NCI-H1930 (cell line): ENCODE measurements around the gene ZBTB46.
"Not testable (repeated sequence)": the region's sequence is repeated elsewhere in the genome, so short reads cannot be mapped to it uniquely, and the experiment has no call there.

Experiments
- DNase-seq, 2 experiments: peaks; one replicate each; lab custom pipeline; 2025; lab: John Stamatoyannopoulos, UW

Gene ZBTB46

GRCh38 chr20:63787302-63787701, 43.8 kb downstream of the ZBTB46 start:
- no peak for DNase-seq

GRCh38 chr20:63785691-63786131, 45.4 kb downstream of the ZBTB46 start:
- no peak for DNase-seq

- no peak for DNase-seq
Measured at GRCh38 chr20:63783970-63784369, 47.1 kb downstream of the ZBTB46 start.

DNA sequence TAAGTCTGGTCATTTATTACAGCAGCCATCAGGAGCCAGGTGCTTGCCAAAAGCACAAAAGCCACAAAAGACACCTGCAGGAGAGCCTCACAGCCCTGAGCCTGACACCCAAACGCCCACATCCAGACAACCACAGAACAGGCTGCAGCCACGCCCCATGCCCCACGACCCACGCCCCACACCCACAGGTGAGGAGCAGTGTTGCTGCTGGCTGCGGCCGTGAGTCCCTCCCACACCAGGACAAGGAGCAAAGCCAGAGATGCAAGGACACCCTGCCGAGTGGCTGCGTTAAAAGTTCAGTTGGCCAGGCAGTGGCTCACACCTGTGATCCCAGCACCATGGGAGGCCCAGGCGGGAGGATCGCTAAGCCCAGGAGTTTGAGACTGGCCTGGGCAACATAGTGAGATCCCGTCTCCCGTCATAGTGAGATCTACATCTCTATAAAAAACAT, 48.5 kb downstream of the ZBTB46 start:
- no peak for DNase-seq

GRCh38 chr20:63782051-63782471, 49.0 kb downstream of the ZBTB46 start:
- DNase-seq: no peak

DNA sequence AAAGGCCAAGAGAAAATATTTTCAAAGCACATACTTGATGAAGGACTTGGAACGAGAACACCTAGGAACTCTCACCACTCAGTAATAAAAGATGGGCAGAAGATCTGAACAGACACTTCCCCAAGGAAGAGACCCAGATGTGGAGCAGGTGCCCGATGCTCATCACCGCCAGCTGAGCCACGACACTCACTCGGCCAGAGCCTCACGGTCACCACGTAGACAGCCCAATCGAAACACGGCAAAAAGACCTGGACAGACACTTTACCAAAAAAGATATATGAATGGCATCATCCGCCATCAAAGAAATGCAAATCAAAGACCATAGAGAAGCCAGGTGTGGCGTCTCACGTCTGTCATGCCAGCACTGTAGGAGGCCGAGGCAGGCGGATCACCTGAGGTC, 49.9 kb downstream of the ZBTB46 start:
- no peak for DNase-seq

GRCh38 chr20:63778857-63779256, 52.2 kb downstream of the ZBTB46 start:
- no peak for DNase-seq

DNA sequence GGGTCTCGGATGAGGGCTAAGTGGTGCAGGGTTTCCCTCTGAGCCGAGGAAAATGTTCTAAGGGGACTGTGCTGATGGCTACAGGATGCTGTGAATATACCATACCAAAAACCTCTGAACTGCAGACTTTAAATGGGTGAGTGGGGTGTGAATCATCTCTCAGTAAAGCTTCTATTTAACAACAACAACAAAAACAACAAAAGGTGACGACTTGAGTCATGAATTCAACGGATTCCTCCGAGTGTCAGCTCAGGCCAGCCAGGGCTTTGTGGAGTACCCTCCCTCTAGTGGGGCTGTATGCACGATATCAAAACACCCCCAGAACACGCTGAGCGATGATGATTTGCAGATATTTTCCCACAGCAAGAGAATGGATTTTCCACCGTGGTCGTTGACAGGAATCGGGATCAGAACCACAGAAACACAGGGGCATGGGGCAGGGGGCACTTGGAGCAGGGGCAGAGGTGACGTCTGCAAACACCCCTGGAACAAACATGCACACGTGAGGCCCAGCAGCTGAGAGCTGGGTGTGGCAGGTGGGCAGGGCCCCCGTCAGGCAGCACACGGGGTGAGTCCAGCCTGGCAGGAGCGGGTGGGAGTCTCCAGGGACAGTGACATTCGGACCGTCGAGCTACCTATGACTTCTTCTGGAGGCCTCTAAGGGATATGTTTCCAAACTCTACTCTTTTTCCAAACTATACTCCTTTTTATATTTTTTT, 52.9 kb downstream of the ZBTB46 start:
- no peak for DNase-seq

DNA sequence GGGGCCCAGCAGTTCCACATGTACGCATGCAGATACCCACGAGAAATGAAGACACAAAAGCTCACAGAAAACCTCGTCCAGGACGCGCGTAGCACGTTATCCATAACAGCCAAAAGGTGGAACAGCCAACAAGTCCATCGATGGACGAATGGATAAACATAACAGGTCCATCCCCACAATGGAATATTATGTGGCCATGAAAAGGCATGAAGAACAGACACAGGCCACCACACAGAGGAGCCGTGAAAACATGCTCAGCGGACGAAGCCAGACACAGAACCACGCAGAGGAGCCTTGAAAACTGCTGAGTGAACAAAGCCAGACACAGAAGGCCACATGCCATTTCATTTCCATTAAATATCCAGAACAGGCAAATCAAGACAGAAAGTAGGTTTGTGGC, 53.5 kb downstream of the ZBTB46 start:
- DNase-seq: no peak

DNA sequence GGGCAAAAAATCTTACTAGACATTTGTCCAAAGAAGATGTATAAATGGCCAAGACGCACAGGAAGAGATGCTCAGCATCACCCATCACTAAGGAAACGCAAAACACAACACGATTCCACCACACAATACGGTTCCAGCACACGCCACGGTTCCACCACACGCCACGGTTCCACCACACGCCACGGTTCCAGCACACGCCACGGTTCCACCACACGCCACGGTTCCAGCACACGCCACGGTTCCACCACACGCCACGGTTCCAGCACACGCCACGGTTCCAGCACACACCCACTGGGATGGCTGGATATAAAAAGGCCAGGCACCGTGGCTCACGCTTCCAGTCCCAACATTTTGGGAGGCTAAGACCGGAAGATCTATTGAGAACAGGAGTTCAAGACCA, 54.2 kb downstream of the ZBTB46 start:
- DNase-seq: not testable (repeated sequence)

DNA sequence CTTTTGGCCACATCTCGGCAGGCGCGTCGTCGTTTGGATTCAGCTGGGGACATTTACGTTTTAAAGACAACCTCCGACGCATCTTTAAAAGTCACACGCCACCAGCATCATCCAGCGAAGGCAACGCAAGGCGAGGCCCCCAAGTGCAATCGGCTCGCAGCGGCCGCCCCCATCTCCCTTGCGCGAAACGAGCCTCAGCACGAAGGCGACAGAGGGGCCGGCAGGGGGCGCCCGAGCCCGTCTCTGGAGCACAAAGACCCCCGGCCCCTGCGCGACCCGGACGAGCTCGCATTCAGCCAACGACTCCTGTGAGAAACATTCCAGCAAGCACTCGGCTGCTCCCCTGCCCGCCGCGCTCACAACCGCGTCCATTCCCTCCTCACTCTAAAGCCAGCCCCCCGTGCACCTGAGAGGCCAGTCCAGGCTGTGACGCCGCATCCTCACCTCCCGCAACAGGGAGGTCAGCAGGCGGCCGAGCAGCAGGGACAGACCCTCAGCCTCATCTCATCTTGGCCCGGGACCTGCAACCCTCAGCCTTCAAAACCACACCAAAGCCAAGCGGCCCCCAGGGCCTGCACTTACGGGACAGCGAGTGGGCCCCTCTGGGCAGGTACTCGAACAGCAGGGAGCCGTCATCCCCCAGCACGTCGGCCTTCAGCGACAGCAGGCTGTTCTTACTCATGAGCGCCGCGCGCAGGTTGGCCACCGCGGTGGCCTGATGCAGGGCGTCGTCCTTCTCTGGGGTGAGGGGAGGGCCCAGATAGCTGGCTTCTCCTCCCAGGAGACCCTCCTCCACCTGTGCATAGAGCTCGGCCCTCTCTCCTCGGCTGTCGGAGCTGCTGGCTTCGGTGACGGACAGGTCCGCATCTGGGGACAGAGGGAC, 55.7 kb downstream of the ZBTB46 start:
- DNase-seq: no peak

DNA sequence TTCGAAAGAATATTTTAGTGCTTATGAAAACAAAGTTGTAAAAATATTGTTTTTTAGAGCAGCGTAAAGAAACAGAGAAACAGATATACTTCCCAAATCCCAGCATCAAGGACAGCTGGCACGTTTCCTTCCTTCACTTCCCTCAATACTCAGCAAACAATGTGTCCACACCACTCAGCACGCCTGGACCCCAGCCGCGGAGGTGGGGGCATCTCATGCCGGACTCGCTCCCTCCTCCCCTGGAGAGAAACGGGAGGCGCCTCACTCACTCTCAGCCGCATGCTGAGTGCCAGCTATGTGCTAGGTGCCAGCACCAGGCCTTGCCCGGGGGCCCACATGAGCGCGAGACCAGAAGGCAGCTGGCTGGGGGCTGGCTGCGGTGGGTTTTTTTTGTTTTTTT, 56.8 kb downstream of the ZBTB46 start:
- DNase-seq: no peak

GRCh38 chr20:63773571-63774241, 57.4 kb downstream of the ZBTB46 start:
- no peak for DNase-seq

DNA sequence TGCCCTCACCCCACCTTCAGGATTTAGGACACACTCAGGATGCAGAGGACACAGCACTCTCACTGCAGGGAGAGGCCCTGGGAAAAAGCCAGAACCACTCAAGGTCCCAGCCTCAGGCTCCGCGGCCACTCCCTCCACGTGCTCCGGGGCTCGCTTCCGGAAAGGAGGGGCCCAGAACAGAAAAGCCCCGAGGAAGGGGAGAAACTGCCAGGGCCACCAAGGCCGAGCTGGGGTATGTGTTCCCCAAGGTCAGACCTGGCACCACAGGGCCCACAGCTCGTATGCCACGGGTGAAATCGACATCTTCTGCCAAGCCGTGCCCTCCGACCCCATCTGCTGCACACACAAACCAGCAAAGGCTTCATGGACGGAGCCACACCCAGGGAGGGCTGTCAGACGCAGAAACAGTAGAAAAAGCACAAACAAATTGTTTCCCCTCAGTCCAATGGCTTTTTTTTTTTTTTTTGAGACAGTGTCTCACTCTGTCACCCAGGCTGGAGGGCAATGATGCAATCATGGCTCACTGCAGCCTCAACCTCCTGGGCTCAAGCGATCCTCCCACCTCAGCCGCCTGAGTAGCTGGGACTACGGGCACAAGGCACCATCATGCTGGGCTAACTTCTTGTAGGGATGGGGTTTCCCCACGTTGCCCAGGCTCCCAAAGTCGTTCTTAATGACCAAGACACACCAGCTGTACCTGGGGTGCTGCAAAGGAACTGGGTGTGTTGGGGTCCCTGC, 58.1 kb downstream of the ZBTB46 start:
- no peak for DNase-seq

DNA sequence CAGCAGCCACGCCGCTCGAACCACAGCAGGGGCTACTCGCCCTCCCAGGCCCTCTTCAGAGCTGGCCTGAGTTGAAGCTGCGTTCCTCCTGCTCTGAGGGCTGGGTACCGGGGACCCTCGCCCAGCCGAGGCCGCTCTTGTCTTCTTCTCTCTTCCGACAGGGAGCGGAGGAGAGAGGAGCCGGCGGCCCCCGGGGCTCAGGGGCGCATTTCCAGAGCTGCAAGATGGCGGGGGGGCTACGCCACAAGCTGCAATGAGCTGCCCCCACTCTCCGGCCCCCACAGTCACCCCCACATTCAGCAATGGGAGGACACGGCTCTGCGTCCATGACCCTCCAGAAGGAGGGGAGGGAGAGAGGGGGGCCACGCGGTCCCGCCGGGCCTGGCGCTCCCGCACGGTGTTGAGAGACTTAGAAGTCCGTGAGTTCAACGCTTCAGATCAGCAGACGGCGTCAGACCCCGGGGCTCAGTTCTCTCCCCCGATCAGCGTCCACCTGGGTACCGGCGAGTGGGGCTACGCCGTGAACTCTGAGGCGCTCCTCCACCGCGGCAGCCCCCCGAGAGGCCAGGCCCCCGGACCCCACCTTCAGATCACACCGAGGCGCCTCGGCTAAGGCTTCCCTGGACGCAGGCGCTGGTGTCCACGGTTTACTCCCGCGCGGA, 59.9 kb downstream of the ZBTB46 start:
- DNase-seq: no peak

- no peak for DNase-seq
Measured at GRCh38 chr20:63769891-63770474, 61.1 kb downstream of the ZBTB46 start.

DNA sequence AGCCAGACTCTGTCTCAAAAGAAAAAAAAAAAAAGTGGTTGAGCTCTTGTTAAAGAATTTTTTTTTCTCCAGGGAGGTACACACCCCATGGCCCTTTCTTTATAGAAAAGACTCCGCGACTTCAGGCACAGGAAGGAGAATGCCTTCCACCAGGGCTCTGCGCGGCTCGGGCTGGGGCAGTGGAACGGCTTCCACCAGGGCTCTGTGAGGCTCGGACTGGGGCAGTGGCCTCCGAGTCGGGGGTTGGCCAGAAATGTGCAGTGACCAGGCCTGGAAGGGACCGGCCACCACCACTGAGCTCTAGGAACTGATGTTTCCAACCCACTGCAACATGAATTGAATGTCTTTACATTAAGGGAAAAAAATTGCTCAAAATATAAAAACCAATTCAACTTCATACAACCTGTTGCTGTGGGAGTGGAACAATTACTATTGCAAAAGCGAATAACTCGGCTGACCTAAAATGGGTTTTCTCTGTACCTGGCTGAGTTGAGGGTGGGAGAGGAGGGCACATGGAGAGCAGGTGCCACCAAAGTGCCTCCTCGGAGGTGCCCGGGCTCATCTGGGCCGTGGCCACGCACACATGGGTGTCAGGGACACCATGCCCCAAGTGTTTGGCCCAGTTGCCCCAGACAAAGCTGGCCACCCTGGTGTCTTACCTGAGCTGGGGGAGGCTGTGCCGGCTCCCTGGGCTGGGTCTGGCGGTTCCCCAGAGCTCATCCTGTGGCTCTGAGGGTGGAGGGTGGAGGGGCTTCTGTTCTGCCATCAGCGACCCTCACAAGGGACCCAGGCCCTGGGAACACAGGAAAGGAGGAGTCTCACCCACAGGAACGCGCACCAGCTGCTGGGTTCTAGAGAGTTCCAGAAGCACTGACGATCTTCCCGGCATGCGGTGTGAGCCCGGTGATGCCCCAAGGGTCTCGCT, 62.2 kb downstream of the ZBTB46 start:
- DNase-seq: no peak

GRCh38 chr20:63767886-63768285, 63.2 kb downstream of the ZBTB46 start:
- no peak for DNase-seq

DNA sequence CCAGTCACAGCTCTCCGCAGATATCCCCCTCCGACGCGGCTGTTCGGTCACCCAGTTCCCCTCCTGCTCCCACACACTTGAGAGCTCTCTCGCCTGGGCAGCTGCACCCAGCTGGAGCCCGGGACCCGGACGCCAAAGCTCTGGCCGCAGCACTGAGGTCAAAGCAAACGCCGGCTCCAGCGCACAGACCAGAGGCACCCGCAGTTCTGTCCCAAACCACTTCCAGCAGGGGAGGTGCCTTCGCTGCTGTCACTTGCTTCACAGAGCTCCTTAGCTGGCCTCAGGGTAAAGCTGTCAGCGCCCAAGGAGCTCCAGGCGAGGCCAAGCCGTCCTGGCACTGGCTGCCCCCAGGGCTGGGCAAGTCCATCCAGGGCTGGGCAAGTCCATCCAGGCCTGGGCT, 63.6 kb downstream of the ZBTB46 start:
- no peak for DNase-seq
